GM23338 (cell line): ENCODE measurements around the gene XAGE3. TPM values are rescaled to one million over a fixed set of nuclear protein-coding genes. Genes with fewer than 3 reads are reported as not detected.

Source experiments
- ATAC-seq: fragments of 200-7000 bp; cut with Tn5 transposase; 3 replicates; pipeline ENCODE4 v1.9.1; 2020
- DNase-seq: peaks from one replicate; pipeline ENCODE4 v3.0.0-alpha.2; 2015; ENCODE audit warnings: low spot score
- H2AFZ ChIP-seq: fragments of 200-600 bp; sonication (generic); 2 replicates; pipeline ENCODE4 v1.8.0; 2016; ENCODE audit warnings: antibody characterized with exemption, mild to moderate bottlenecking, moderate library complexity
- H3F3A ChIP-seq: fragments of 200-600 bp; sonication (generic); replicated peaks from 2 replicates; pipeline ENCODE4 v1.8.0; 2017; ENCODE audit warnings: antibody characterized with exemption, mixed run types, low read depth
- H3K27ac ChIP-seq: fragments of 200-600 bp; sonication (generic); 2 replicates; pipeline ENCODE4 v1.6.1; 2016; ENCODE audit warnings: low read depth
- H3K27me3 ChIP-seq: fragments of 200-600 bp; sonication (generic); 2 replicates; pipeline ENCODE4 v1.8.0; 2016; ENCODE audit warnings: mild to moderate bottlenecking, mixed run types, moderate library complexity; ENCODE audit not compliant: insufficient read depth
- H3K36me3 ChIP-seq: fragments of 200-600 bp; sonication (generic); 2 replicates; pipeline ENCODE4 v1.8.0; 2016; ENCODE audit warnings: mild to moderate bottlenecking; ENCODE audit not compliant: insufficient read depth
- H3K4me1 ChIP-seq: fragments of 200-600 bp; sonication (generic); 2 replicates; pipeline ENCODE4 v1.8.0; 2016; ENCODE audit warnings: mild to moderate bottlenecking, moderate library complexity; ENCODE audit not compliant: insufficient read depth
- H3K4me2 ChIP-seq: fragments of 200-600 bp; sonication (generic); 2 replicates; pipeline ENCODE4 v1.7.1; 2017; ENCODE audit warnings: mixed run types
- H3K4me3 ChIP-seq: fragments of 200-600 bp; sonication (generic); 2 replicates; pipeline ENCODE4 v1.6.1; 2016; ENCODE audit warnings: mixed run types
- H3K79me2 ChIP-seq: fragments of 200-600 bp; sonication (generic); replicated peaks from 2 replicates; pipeline ENCODE4 v1.8.0; 2017; ENCODE audit warnings: mild to moderate bottlenecking; ENCODE audit not compliant: insufficient read depth
- H3K9me2 ChIP-seq: fragments of 200-600 bp; sonication (generic); 2 replicates; pipeline ENCODE4 v1.8.0; 2017; ENCODE audit not compliant: insufficient read depth
- H4K20me1 ChIP-seq: fragments of 200-600 bp; sonication (generic); replicated peaks from 2 replicates; pipeline ENCODE4 v1.8.0; 2017; ENCODE audit warnings: mild to moderate bottlenecking; ENCODE audit not compliant: insufficient read depth
- H3K27ac Mint-ChIP-seq: 2 replicates; pipeline ENCODE4 v1.8.0; 2020; ENCODE audit warnings: inconsistent platforms, mild to moderate bottlenecking, moderate library complexity, mixed read lengths
- H3K27me3 Mint-ChIP-seq: 3 replicates; pipeline ENCODE4 v1.8.0; 2022; ENCODE audit warnings: low read depth, mild to moderate bottlenecking, moderate library complexity, mixed read lengths, inconsistent platforms; ENCODE audit not compliant: insufficient read depth, poor library complexity
- H3K36me3 Mint-ChIP-seq: 3 replicates; pipeline ENCODE4 v1.8.0; 2021; ENCODE audit warnings: low read depth, mild to moderate bottlenecking, inconsistent platforms, moderate library complexity, mixed read lengths
- H3K4me1 Mint-ChIP-seq: 3 replicates; pipeline ENCODE4 v1.8.0; 2020; ENCODE audit warnings: mild to moderate bottlenecking, inconsistent platforms, mixed read lengths
- H3K4me3 Mint-ChIP-seq: 3 replicates; pipeline ENCODE4 v1.8.0; 2021; ENCODE audit warnings: moderate library complexity, mild to moderate bottlenecking, inconsistent platforms, mixed read lengths
- H3K9me3 Mint-ChIP-seq: 3 replicates; pipeline ENCODE4 v1.8.0; 2020; ENCODE audit warnings: moderate library complexity, mild to moderate bottlenecking, inconsistent platforms, mixed read lengths
- CREB1 ChIP-seq: fragments of 250-450 bp; sonication (Bioruptor Pico); IDR thresholded peaks from 2 replicates; pipeline ENCODE4 v1.5.0; 2020; ENCODE audit warnings: low read depth, mild to moderate bottlenecking, moderate library complexity
- CTCF ChIP-seq, 2 experiments: fragments of 200-600 bp in 1 of 2; sonication (generic) in 1 of 2; conservative IDR thresholded peaks; 2 replicates each; pipeline versions ENCODE4 v1.5.1 to v1.6.1; 2016 to 2017; ENCODE audit warnings: antibody characterized with exemption in 2 of 2, low read depth in 2 of 2, mild to moderate bottlenecking in 2 of 2, moderate library complexity in 1 of 2
- EZH2 ChIP-seq: fragments of 200-600 bp; sonication (generic); IDR thresholded peaks from one replicate; pipeline ENCODE4 v1.8.0; 2017; ENCODE audit warnings: antibody characterized with exemption, mild to moderate bottlenecking, low read depth; ENCODE audit not compliant: unreplicated experiment
- EZH2phosphoT487 ChIP-seq: fragments of 200-600 bp; sonication (generic); IDR thresholded peaks from one replicate; pipeline ENCODE4 v1.8.1; 2018; ENCODE audit warnings: antibody characterized with exemption; ENCODE audit not compliant: unreplicated experiment
- JUNB ChIP-seq: IDR thresholded peaks from one replicate; pipeline ENCODE4 v1.6.1; 2016; ENCODE audit warnings: antibody characterized with exemption; ENCODE audit not compliant: unreplicated experiment
- NANOG ChIP-seq: IDR thresholded peaks from 2 replicates; pipeline ENCODE4 v1.6.1; 2016; ENCODE audit warnings: antibody characterized with exemption, borderline replicate concordance
- POLR2AphosphoS5 ChIP-seq: IDR thresholded peaks from 2 replicates; pipeline ENCODE4 v1.6.1; 2016; ENCODE audit warnings: antibody characterized with exemption, low read depth
- STAT1 ChIP-seq: IDR thresholded peaks from one replicate; pipeline ENCODE4 v1.6.1; 2016; ENCODE audit warnings: antibody characterized with exemption; ENCODE audit not compliant: unreplicated experiment
- ZNF114 ChIP-seq: fragments of 250-450 bp; sonication (Bioruptor Pico); IDR thresholded peaks from 2 replicates; pipeline ENCODE4 v1.5.0; 2020; ENCODE audit warnings: mild to moderate bottlenecking, moderate library complexity
- ZNF331 ChIP-seq: fragments of 250-450 bp; sonication (Bioruptor Pico); IDR thresholded peaks from 2 replicates; pipeline ENCODE4 v1.5.0; 2020; ENCODE audit warnings: low read depth, mild to moderate bottlenecking, moderate library complexity
- ZNF462 ChIP-seq: fragments of 250-450 bp; sonication (Bioruptor Pico); IDR thresholded peaks from 2 replicates; pipeline ENCODE4 v1.5.0; 2020; ENCODE audit warnings: mild to moderate bottlenecking, moderate library complexity
- polyA plus RNA-seq: library from polyadenylated mRNA; unstranded; fragments of >200 nt; fragmentation: Nextera tagmentation; extraction: Ambion mirVana; gene quantifications from 2 replicates; pipeline ENCODE4 v1.2.1, GENCODE V29; 2016
- total RNA-seq: library from RNA; depleted of rRNA; stranded (reverse); fragments of >200 nt; shearing (Covaris generic); gene quantifications from 2 replicates; pipeline ENCODE4 v1.2.3, GENCODE V29; 2014
- TF ChIP-seq, protein P1 (sequence below): IDR thresholded peaks from one replicate; pipeline ENCODE4 v1.6.1; 2018; ENCODE audit warnings: antibody characterized with exemption; ENCODE audit not compliant: unreplicated experiment
- TF ChIP-seq, protein P2 (sequence below): IDR thresholded peaks from 2 replicates; pipeline ENCODE4 v1.6.1; 2016; ENCODE audit warnings: antibody characterized with exemption

Gene XAGE3
- total and polyA plus RNA-seq, 2 experiments from 2014 or later = not detected

DNA sequence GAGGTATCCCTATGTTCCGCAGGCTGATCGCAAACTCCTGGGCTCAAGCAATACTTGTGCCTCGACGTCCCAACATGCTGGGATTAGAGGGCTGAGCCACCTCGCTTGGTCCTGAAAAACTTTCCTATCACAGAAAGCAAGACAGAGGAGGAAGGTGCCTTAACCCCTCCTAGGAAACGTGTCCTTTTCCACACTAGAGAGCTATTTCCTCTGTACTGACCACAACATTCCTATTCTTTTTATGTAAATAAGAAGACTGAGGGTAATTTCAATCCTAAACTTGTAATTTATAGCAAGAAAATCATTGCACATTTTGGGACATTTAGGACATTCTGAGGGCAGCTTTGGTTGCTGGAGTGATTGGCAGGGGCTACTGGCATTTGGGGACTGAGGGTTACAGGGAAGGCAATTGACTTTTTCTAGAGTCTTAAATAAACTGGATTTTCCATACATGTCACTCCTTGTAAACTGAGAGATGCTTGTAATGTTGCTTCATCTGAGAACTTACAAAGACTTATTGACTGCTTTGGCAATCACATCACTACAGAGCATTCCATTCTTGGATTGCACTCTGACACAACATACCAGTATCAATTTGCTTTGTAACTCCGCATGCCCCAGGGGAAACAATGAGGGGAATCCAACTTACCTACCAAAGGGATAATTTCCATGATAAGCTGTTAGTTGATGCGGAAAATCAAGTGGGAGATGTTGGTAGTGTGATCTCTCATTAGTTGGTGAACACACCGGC, 15.6 kb downstream of the XAGE3 start:
- H3K36me3 Mint-ChIP-seq = no peaks in the 10 kb centered on the region
- Histone ChIP-seq H3K27ac (no peak overlapping the region), H3K9me2 (no peaks in the 10 kb centered on the region), H2AFZ (no peak overlapping the region), H3K4me3 (no peak overlapping the region), H4K20me1 (no peaks in the 10 kb centered on the region), H3K4me2 (no peak overlapping the region), H3K27me3 (no peaks in the 10 kb centered on the region), H3K36me3 (no peaks in the 10 kb centered on the region), H3F3A (no peaks in the 10 kb centered on the region), H3K79me2 (no peaks in the 10 kb centered on the region), H3K4me1 (no peaks in the 10 kb centered on the region)
- no peak overlapping the region for H3K27ac Mint-ChIP-seq
- ATAC-seq (no peak), DNase-seq (no peak)
- peaks cover 8% of the 10 kb centered on the region for H3K9me3 Mint-ChIP-seq
- TF ChIP-seq CREB1 (CRISPR knock-in tag) (no peak), ZNF114 (CRISPR knock-in tag) (no peak), NANOG (no peak), JUNB (no peak), EZH2phosphoT487 (no peak), POLR2AphosphoS5 (no peak), CTCF (conservative IDR thresholded peaks at IDR 0.05; ENCODE audit: low read depth in 2 of 2) (no peak), ZNF331 (no peak), EZH2 (no peak), ZNF462 (CRISPR knock-in tag) (no peak), STAT1 (no peak)
- TF ChIP-seq, protein P1, sequence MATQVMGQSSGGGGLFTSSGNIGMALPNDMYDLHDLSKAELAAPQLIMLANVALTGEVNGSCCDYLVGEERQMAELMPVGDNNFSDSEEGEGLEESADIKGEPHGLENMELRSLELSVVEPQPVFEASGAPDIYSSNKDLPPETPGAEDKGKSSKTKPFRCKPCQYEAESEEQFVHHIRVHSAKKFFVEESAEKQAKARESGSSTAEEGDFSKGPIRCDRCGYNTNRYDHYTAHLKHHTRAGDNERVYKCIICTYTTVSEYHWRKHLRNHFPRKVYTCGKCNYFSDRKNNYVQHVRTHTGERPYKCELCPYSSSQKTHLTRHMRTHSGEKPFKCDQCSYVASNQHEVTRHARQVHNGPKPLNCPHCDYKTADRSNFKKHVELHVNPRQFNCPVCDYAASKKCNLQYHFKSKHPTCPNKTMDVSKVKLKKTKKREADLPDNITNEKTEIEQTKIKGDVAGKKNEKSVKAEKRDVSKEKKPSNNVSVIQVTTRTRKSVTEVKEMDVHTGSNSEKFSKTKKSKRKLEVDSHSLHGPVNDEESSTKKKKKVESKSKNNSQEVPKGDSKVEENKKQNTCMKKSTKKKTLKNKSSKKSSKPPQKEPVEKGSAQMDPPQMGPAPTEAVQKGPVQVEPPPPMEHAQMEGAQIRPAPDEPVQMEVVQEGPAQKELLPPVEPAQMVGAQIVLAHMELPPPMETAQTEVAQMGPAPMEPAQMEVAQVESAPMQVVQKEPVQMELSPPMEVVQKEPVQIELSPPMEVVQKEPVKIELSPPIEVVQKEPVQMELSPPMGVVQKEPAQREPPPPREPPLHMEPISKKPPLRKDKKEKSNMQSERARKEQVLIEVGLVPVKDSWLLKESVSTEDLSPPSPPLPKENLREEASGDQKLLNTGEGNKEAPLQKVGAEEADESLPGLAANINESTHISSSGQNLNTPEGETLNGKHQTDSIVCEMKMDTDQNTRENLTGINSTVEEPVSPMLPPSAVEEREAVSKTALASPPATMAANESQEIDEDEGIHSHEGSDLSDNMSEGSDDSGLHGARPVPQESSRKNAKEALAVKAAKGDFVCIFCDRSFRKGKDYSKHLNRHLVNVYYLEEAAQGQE = no peak
- TF ChIP-seq, protein P2, sequence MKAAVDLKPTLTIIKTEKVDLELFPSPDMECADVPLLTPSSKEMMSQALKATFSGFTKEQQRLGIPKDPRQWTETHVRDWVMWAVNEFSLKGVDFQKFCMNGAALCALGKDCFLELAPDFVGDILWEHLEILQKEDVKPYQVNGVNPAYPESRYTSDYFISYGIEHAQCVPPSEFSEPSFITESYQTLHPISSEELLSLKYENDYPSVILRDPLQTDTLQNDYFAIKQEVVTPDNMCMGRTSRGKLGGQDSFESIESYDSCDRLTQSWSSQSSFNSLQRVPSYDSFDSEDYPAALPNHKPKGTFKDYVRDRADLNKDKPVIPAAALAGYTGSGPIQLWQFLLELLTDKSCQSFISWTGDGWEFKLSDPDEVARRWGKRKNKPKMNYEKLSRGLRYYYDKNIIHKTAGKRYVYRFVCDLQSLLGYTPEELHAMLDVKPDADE = no peak
- no peak overlapping the region for H3K4me3 Mint-ChIP-seq
- H3K27me3 Mint-ChIP-seq = no peaks in the 10 kb centered on the region
- no peaks in the 10 kb centered on the region for H3K4me1 Mint-ChIP-seq
